ENCODE measurements around the gene TIMM10. TPM values are rescaled to one million over a fixed set of nuclear protein-coding genes. Genes with fewer than 3 reads are reported as not detected.

TIMM10 gene
- total RNA-seq, 6 experiments from 2014 or later, result 19.6 to 48.5 (median 39.0) TPM

DNA sequence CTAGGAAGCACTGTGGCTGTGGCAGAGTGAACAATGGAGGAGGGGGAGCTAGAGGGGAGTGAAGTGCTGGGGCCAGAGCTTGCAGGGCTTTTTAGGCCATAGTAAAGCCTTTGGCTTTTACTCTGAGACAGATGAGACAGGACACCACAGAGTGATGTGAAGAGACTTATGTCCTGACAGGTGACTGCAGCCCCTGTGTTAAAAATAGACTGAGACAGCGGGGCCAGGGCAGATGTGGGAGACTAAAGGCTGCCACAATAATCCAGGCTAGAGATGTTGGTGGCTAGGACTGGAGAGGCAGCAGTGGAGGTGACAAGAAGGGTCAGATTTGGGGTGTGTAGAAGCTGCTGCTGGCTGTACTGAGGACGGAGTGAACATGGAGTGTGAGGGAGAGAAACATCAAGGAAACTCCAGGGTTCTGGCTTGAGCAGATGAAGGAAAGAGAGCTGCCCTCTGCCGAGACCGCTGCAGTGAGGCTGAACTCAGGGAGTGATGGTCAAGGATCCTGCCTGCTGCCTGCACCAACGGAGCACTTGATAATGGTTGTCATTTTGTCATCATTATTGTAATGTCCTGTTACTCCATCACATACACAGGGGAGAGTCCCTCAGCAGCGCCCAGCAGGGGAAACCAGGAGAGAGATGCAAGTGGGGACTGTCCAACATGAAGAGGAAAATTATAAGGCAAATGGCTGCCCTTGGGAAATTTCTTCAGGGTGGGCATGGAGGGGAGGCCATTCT is 42.5 kb downstream of the TIMM10 start:
- Histone ChIP-seq H3K4me1 (peaks cover 0 to 7% (median 3%) of the 10 kb centered on the region in 4 donors), H3K27ac (no peak overlapping the region), H3K4me3 (no peak overlapping the region), H3K27me3 (no peaks in the 10 kb centered on the region), H3K9me3 (no peaks in the 10 kb centered on the region), H3K36me3 (peaks cover 0 to 84% (median 44%) of the 10 kb centered on the region in 4 donors)
- 83% methylated on average over 3 of the region's 6 CpGs for WGBS (ENCODE audit: insufficient coverage, low coverage, low lambda C conversion rate, missing lambda C conversion rate)
- DNase-seq (no peak), ATAC-seq (no peak)
- intact Hi-C loops (cut with DNase I), result loop anchor here in 1 of 2 donors (10.0 kb wide), 1 partner anchor 143 kb away; no protein-coding TSS in a partner anchor
- TF ChIP-seq, protein P1, sequence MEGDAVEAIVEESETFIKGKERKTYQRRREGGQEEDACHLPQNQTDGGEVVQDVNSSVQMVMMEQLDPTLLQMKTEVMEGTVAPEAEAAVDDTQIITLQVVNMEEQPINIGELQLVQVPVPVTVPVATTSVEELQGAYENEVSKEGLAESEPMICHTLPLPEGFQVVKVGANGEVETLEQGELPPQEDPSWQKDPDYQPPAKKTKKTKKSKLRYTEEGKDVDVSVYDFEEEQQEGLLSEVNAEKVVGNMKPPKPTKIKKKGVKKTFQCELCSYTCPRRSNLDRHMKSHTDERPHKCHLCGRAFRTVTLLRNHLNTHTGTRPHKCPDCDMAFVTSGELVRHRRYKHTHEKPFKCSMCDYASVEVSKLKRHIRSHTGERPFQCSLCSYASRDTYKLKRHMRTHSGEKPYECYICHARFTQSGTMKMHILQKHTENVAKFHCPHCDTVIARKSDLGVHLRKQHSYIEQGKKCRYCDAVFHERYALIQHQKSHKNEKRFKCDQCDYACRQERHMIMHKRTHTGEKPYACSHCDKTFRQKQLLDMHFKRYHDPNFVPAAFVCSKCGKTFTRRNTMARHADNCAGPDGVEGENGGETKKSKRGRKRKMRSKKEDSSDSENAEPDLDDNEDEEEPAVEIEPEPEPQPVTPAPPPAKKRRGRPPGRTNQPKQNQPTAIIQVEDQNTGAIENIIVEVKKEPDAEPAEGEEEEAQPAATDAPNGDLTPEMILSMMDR (IDR thresholded peaks at IDR 0.05), result no peak
- no peak for TF ChIP-seq POLR2A (IDR thresholded peaks at IDR 0.05)

DNA sequence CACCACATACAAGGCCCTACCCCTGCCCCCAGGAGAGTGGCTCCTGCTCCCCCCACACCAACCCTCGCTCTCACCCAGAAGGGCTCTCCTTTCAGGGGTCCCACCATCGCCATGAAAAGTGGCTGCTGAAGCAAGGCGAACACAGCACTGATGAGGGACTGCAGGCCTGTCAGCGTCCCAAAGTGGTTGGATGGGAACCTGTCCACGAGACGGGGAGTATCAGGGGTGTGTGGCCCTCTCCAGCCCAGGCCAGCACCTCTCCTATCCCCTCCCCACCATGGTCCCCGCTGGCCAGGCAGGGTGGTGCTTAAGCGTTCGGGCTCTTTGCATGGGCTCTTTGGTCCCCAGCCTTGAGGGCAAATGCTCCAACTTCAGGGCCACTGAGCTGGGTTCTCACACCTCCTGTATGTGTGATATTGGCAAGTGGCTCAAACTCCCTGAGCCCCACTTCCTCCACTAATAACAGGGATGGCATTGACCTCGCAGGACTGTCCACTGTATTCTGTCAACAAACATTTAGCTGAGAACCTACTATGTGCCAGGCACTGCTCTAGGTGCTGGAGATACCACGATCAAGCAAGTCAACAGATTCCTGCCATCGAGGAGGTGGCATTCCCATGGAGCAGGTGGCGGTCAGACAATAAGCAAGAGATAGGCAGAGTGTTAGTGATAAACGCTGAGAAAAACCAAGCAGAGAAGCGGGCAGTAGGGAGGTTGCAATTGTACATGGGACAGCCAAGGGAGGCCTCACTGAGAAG is 43.4 kb downstream of the TIMM10 start:
- intact Hi-C loops (cut with DNase I), result loop anchor here in 1 of 2 donors (10.0 kb wide), 1 partner anchor 142 kb away; no protein-coding TSS in a partner anchor
- H3K9me3 ChIP-seq, result no peaks in the 10 kb centered on the region
- ATAC-seq (no peak), DNase-seq (no peak)
- TF ChIP-seq POLR2A (IDR thresholded peaks at IDR 0.05), result no peak
- TF ChIP-seq, protein P1 (IDR thresholded peaks at IDR 0.05), result no peak
- H3K27ac ChIP-seq, result no peak overlapping the region
- no peaks in the 10 kb centered on the region for H3K27me3 ChIP-seq
- no peak overlapping the region for H3K4me3 ChIP-seq
- H3K4me1 ChIP-seq, result peaks cover 0 to 13% (median 5%) of the 10 kb centered on the region in 4 donors
- peaks cover 0 to 83% (median 44%) of the 10 kb centered on the region in 4 donors for H3K36me3 ChIP-seq
- 75% methylated on average over 6 of the region's 15 CpGs for WGBS (ENCODE audit: insufficient coverage, low coverage, low lambda C conversion rate, missing lambda C conversion rate)

DNA sequence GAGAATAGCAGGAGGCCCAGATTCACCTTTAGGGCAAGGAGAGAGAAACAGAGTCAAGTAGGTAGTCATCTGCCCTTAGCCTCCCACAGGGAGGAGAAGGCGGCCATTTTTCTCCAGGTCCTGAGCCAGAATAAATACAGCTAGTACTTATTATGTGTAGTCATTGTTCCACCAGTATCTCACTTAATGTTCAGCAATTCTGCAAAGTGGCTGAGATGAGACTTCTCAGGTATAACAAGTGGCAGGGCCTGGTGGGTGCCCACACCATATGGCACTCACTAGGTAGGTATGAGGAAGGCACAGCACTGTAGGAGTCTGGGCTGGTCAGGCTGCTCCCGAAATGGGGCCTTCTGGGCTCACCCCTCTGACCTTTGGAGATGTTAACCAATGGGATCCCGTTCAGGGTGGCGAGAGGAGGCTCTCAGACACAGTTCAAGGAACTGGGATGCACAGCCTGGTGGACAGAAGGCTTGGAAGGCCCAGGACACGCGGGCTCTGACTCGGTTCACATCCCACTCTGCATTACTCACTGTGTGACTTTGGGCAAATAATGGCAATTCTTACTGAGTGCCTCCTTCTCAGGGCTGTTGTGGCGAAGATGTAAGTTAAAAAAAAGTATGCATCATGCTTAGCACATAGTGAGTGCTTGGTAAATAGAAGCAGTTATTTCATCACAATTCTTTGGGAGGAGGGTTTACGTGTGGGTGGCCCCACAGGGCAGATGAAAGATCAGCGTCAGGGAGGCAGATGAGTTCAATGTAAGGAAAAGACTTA is 45.1 kb downstream of the TIMM10 start:
- ATAC-seq (no peak), DNase-seq (no peak)
- intact Hi-C loops (cut with DNase I), result loop anchor here in 1 of 2 donors (10.0 kb wide), 1 partner anchor 141 kb away; no protein-coding TSS in a partner anchor
- Histone ChIP-seq H3K9me3 (no peaks in the 10 kb centered on the region), H3K27ac (no peak overlapping the region), H3K4me1 (peaks cover 0 to 18% (median 6%) of the 10 kb centered on the region in 4 donors), H3K36me3 (peaks cover 0 to 67% (median 35%) of the 10 kb centered on the region in 4 donors), H3K27me3 (no peaks in the 10 kb centered on the region), H3K4me3 (no peak overlapping the region)
- TF ChIP-seq POLR2A (IDR thresholded peaks at IDR 0.05), result no peak
- TF ChIP-seq, protein P1 (IDR thresholded peaks at IDR 0.05), result no peak
- WGBS (ENCODE audit: insufficient coverage, low coverage, low lambda C conversion rate, missing lambda C conversion rate), result 81% methylated on average over 8 of the region's 10 CpGs

DNA sequence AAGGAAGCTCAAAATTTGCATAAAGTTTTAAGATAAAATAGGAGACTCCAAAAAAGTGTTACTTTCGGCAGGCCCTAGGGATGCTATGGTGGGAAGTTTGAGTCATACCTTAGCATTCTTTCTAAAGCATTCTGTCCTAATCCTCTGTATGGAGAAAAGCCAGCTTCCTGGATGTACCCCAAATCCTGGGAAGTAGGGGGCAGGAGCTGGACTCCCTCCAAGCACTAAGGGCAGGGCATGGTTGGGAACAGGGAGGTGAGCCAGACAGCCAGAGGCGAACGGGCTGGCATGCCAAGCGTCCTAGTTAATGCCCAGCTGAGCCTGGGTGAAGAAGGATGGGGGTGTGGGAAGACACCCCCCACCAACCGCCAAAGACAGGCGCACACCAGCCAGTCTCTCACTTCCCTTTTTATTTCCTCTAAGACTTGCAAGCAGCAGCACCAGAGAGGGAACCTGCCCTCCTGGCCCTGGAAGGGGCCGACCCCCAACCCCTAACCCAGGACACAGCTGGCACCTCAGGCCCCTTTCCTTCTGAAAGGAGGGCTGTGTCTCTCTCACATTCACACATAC is 46.3 kb downstream of the TIMM10 start:
- H3K36me3 ChIP-seq, result peaks cover 0 to 56% (median 29%) of the 10 kb centered on the region in 4 donors
- DNase-seq (no peak), ATAC-seq (no peak)
- H3K9me3 ChIP-seq, result no peaks in the 10 kb centered on the region
- no peak overlapping the region for H3K4me3 ChIP-seq
- no peaks in the 10 kb centered on the region for H3K27me3 ChIP-seq
- WGBS (ENCODE audit: insufficient coverage, low coverage, low lambda C conversion rate, missing lambda C conversion rate), result 61% methylated on average over 1 of the region's 7 CpGs
- no peak overlapping the region for H3K27ac ChIP-seq
- intact Hi-C loops (cut with DNase I), result loop anchor here in 1 of 2 donors (10.0 kb wide), 1 partner anchor 139 kb away; no protein-coding TSS in a partner anchor
- peaks cover 0 to 23% (median 6%) of the 10 kb centered on the region in 4 donors for H3K4me1 ChIP-seq
- TF ChIP-seq, protein P1 (IDR thresholded peaks at IDR 0.05), result no peak
- no peak for TF ChIP-seq POLR2A (IDR thresholded peaks at IDR 0.05)

Data from right lobe of liver (tissue), 6 donors.